HG02759 (cell line): Measurements from ENCODE around the gene PFKL.

Experiments
- ATAC-seq: cut with Tn5 transposase; IDR thresholded peaks from one replicate; pipeline ENCODE4 v1.9.1; 2021; ENCODE audit warnings: mild to moderate bottlenecking, moderate library complexity; ENCODE audit not compliant: unreplicated experiment

Gene PFKL

GRCh38 chr21:44299458-44300261, at the start of gene PFKL:
PFKL (plus strand) TSS chr21:44300053; CDS start chr21:44300106, 53 bp downstream.
- peak; percentile 70 for ATAC-seq

DNA sequence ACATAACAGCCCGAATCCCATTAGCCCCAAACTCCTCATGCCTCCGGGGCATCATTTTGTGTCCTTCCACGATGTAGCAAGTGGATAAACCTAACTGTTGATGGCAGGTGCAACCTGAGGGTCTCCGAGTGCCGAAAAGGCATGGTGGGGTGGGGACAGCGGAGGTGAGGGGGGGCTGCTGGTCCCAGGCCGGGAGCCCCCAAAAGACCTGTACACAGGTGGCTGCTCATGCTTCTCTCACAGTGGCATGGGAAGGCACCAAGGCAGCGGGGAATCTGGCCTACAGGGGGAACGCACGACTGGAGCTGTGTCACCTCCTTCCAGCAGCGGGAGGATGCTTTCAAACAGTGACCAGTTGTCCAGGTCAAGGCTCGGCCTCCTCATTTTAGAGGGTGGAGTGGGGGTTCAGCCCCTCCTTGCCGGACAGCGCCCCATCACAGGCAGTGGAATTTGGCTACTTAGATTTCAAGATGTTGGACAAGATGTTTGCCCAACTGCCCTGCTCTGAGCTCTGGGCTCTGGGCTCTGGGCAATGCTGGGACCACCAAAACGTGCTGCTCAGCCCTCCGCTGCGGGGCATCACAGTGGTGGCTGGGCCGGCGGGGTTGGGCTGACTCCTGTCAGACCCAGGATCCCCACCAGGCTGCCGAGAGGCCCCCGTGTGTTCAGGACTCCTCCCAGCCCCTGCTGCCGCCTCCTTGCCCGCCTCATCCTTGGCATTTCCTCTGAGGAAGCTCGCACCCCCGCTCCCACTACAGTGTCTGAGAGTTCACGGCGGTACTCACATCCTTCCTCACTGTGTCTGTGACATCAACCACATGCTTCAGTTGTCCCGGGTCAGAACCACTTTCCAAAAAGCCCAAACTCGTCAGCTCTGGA, 45.8 kb upstream of the PFKL start:
- ATAC-seq, result no peak

DNA sequence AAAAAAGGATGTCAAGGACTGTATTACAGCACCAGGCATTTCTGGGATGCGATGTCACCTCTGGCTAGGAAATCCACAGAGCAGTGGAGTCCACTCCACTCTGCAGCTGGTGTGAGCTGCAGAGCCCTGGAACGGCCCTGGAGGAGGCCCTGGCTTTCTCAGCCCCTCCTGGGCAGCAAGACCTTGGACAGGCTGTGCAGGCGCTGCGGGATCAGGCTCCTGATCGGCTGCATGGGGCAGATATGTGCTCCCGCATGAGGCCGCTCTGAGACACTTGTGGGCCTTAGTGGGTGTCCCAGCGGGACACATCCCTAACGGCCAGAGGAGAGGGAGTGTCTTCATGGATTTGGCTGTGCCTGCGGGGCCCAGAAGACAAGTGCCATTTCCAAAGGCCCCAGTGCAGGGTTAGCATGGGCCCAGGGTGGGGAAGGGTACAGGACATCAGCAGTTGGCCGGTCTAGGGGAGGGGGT, 44.3 kb upstream of the PFKL start:
- ATAC-seq, result no peak

DNA sequence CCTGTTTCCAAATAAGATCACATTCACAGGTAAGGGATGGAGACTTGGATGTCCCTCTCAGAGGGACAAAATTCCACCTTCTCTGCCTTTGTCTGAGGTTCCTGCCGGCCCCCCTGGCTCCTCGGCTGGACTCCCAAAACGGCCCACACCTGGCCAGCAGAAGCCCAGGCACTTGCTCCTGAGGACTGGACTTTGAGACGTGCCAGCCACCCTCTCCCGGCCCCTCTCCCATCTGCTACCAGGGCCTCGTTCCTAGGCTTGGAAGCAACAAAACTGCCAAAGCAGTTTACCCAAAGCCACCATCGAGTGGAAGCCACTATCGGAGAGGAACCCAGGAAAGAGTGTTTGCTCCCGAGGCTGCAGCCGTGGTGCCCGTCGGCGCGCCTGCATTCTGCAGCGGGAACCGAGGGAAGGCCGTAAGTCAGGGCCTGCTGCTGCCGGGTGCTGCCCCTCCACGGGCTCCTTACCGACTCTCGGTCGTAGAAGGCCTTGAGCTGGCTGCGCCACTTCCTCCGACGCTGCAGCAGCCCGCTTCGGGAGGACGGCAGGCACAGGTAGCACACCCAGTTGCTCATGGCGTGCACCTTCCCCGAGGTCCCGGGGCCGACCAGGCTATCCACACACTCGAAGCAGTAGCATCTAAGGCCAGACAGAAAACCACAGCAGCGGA, 41.7 kb upstream of the PFKL start:
- ATAC-seq, result no peak

DNA sequence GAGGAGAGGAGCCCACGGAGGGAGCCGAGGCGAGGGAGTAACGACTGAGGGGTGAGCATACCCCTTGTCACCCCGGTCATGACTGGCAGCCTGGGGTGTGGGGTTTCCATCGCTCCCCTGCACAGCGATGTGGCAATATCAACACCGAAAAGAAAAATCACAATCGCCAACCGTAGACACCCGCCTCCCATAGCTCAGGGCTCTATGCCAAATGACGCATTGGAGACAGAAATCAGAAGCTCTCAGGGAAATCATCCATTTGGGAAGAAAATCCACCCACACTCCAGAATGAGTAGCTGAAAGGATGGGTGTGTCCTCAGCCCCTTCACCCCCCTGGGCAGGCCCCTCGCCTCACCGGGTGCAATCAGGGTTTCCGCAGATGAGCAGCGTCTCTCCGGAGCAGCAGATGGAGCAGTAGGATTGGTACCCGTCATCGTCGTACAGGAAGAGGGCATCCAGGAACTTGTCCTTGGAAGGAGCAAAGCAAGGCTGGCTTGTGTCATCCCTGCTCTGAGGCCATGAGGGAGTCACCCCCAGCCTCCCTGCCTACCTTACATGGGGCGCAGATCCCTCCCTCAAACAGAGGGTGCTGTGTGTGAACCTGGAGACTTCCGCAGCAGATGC, 40.7 kb upstream of the PFKL start:
- ATAC-seq, result no peak

DNA sequence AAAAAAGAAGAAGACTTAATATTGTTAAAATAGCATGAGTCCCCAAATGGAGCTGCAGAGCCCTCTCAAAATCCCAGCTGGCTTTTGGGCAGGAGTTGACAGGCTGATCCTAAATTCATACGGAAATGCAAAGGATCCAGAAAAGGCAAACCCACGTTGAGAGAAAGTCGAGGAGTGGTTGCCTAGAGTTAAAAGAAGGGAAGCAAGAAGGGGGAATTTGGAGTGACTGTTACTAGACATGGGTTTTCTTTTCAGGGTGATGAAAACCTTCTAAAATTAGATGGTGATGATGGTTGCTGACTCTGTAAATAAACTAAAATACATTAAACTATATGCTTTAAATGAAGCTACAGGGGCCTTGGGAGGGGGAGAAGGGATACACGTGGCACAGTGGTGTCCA, 39.8 kb upstream of the PFKL start:
- no peak for ATAC-seq

GRCh38 chr21:44260791-44261631, 38.8 kb upstream of the PFKL start:
- no peak for ATAC-seq

- no peak for ATAC-seq
These were observed 38.1 kb upstream of the PFKL start, which contains the start of gene DNMT3L for GRCh38 chr21:44261675-44262295. DNMT3L (minus strand) TSS chr21:44261897; CDS start chr21:44261259, 638 bp downstream.

DNA sequence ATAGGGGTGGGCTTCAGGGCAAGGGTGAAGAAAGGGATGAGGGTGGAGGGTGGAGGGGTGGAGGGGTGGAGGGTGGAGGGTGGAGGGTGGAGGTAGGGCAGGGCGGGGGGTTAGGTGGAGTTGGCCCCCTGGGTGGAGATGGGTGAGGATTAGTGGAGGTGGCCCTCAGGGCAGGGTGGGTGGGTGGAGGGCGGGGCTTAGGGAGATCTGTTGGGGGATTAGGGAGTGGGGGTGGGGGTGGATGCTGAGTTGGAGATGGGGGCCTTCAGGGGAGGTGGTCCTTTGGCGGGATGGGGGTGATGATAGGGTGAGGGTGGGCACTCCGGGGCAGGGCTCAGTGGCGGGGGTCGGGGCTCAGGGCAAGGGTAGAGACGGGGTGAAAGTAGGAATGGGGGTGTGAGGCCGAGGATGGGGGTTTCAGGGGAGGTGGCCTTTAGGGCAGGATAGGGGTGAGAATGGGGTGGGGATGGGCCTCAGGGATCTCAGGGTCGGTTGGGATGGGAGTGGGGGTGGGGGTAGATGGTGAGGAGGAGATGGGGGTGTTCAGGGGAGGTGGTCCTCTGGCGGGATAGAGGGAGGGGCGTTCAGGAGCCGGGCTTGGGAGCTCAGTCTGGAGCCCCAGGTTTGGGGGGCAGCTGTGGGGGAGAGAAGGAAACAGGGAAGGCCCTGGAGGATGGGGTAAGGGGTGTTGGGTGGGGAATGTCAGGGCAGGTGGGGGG, 37.4 kb upstream of the PFKL start:
- no peak for ATAC-seq

GRCh38 chr21:44263221-44263760, 36.6 kb upstream of the PFKL start:
- ATAC-seq, result no peak

DNA sequence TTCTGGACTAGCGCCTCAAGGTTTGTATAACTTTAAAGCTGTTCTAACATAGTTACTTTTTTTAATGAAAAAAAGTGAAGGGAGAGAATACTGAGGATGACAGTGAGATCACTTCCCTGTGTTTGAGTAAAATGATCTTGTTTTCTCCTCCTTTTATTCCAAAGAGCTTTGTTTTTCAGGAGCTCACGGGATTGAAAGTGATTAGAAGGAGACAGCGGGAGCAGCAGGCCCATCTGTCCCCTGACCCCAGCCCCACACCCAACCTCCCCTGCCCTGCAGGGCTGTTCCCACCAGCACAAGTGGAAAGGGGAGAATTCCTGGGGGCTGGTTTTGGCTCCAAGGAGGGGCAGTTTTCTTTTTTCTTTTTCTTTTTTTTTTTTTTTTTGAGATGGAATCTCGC, 36.1 kb upstream of the PFKL start:
- ATAC-seq, result no peak

- no peak for ATAC-seq
These were observed 34.1 kb upstream of the PFKL start for GRCh38 chr21:44265734-44266270.

DNA sequence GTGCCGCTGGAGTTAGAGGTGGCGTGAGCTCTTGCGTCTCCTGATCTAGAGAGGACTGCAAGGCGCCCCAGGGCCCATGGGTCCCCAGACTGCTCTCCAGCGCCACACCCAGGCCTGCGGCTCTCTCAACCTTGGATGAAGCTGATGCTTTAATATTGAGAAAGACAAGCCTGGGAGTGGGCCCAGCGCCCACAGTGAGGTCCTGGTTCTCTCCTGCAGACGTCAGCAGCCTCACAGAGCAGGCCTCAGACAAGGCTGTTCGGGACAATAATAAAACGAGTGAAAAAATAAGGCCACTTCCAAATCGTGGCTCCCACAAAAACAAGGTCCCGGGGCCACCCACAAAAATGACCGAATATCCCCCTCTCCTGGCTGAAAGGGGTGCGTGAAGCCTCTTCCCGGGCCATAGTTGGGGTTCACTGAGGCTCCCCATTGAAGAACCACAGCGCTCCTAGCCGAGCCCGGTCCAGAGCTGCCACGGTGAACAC, 32.2 kb upstream of the PFKL start:
- no peak for ATAC-seq

DNA sequence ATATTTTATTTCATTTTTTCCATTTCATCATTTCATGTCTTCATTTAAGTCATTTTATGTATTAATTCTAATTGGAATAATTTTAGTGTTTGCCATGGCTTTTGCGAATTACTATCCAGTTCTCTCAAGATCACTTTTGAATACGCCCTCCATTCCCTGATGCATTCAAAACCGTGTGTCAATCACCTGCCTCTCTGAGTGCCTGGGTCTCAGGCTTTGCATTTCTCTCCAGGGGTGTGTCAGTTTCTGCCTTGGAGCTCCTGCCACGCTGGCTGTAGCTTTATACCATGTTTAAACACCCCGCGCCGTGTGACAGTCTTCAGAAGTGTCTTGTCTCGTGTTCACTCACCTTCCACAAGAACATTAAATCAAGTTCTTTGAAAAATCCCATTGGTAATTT, 30.8 kb upstream of the PFKL start:
- no peak for ATAC-seq

GRCh38 chr21:44271558-44272283, 28.1 kb upstream of the PFKL start:
- ATAC-seq, result no peak

DNA sequence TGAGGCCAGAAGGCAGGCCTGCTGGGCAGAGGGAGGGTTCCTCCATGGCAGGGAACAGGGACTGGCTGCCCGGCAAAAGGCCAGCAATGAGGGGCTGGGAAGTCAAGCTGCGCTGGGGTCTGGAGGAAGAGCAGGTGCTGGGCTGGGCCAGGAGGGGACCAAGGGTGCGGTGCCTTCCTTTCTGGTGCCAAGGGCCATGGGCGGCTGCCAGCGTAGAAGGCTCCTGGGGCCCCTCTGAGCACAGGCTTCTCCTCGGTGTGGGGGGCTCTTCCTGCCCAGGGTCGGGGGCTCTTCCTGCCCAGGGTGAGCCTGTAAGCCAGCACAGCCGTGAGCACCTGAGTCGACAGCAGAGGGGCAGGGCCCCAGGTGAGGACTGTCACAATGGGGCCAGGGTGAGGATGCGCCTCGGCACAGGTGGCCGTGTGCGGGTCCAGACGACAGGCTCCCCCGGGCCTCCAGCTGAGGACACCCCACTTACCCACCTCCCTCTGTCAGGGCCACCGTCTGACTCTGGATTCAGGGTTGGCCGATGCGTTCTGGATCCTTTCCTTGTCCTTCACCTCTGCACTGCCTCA, 27.5 kb upstream of the PFKL start:
- ATAC-seq, result no peak

DNA sequence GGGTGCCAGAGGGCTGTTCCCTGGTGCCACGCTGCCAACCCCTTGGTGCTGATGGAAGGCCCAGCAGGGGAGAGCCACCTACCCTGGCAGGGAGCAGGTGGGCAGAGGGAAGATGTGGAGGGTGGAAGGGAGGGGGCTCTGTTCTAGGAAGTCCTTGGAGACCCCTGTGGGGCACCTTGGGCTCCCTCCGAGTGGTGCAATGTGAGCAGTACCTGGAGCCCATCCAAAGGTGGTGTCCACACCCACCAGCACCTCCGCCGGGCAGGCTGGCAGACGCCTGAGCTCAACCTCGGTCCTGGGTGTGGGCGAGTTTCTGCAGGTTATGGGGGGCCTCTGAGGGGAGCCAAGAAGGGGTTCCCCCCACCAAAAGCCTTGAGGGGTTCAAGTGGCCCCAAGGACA, 26.8 kb upstream of the PFKL start:
- no peak for ATAC-seq
